GM18951 (cell line): Measurements from ENCODE around the gene DMRT3.

Source experiments
- POLR2A ChIP-seq: IDR thresholded peaks from 4 replicates; pipeline ENCODE4 v1.6.1; 2011; ENCODE audit warnings: mild to moderate bottlenecking; ENCODE audit not compliant: insufficient read length, insufficient read depth; ENCODE audit errors: extremely low read depth
- in situ Hi-C: fragments of 300-500 bp; cut with MboI; formaldehyde crosslinking; loops from one replicate; pipeline ENCODE4 v1.12.0; 2022; ENCODE audit warnings: low sequenced_read_pairs, mixed read lengths, inconsistent platforms; ENCODE audit not compliant: unreplicated experiment

The DMRT3 gene

DNA sequence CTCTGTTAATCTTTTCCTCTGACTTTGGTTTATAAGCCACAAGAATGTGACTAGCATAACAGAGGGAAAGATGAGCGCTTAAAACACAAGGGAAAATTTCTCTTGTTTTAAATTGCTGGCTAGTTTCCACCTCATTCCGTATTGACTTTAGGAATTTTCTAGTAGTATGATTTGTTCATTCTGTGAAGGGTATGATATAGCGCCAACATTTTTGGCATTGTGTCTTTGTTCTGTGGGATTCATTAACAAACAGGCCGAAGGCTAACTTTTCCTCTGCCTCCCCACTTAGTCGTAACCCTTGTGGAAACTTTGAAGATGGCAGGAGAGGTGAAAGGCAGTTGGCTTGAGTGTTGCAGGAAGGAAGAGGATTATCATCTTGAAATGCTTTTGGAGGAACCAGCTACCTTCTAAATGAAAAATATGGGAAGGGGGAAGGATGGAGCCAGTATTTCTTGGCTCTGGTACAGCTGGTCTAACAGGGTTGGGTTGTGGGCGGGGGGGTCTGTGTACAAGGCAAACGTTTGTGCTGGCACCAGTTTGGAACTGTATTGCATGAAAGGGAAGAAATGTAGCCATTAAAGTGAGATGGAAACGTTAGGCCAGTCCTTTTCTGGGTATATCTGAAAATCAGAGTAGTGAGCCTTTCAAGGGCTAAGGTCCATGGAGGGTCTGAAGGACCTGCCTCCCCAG lies 52.2 kb downstream of the DMRT3 start:
- in situ Hi-C loops: no loop called here
- no peak for TF ChIP-seq POLR2A

DNA sequence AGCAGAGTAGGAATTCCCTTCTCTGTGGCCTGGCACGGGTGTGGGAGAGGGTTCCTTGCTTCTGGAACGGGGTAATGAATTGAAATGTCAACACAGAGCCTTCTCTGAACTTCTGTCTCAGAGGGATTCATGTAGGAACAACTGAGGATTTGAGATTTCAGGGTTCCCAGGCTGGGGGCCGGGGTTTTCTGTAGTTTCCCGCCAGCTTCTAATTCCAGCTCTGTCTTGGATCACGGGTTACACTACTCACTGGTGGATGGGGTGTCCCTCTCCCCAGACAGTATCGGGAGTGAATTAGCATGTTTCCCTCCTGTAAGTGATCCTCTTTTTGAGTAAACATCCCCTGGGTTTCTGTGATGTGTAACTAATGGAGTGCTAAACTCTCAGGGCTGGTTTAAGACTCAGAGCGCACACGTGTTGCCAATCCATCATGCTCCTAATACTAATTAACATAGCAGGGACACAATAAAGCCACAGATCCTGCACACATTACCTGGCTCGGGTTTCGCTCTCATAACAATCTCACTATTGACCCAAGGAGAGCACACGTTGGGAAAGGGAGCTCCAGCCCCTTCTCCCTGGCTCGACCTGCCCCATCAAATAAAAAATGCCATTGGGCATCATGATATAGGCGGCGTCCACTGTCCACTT lies 55.6 kb downstream of the DMRT3 start:
- no peak for TF ChIP-seq POLR2A
- in situ Hi-C loops: no loop called here

DNA sequence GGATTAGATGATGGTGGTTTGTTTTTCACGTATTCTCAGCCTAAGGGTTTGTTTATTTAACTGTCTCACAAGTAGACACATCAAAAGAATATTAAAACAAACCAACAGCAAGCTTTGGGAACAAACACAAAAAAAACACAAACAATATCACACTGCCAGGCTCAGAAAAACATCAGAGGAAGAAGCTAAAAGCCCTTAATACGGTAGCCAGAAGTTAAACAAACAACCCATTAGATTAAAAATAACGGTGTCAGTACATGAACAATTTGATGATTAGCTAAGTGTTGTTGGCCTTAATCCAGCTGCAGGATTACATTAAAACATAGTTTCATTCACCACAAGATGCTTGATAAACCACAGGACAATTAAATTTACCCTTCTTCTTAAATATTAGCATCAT lies 57.8 kb downstream of the DMRT3 start:
- TF ChIP-seq POLR2A: no peak
- in situ Hi-C loops: no loop called here

DNA sequence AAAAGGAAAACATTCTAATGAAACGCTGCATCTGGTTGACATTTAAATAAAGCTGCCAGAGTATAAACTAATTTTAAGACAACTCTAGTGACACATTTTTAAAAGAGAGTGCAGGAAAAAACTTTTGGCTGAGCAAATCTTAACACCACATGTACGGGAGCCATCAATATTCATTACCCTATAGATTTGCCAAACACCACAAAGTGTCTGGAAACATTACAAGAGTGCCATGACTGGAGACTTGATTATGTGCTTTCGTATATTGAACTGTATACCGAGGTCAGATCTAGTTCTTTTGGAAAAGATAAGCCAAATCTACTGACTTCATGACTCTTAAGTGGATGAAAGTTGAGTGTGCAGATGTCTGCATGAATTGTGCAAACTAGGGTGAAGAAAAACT lies 63.1 kb downstream of the DMRT3 start:
- in situ Hi-C loops: no loop called here

More for the DNA sequence above, 63.1 kb downstream of the DMRT3 start:
- no peak for TF ChIP-seq POLR2A
